Cardiac muscle cell (in vitro differentiated cells and primary cell): ENCODE measurements around the gene TEAD4. TPM values are rescaled to one million over a fixed set of nuclear protein-coding genes. Genes with fewer than 3 reads are reported as not detected.

Source experiments
- DNase-seq, 2 donors: peaks; one replicate each; pipeline versions ENCODE4 v3.0.0 to v3.0.0-alpha.2; 2010 to 2017; ENCODE audit warnings: low read depth in 1 of 2, low spot score in 1 of 2
- H3K27ac ChIP-seq: fragments of 200-600 bp; sonication (generic); 2 replicates; pipeline ENCODE4 v1.5.1; 2016
- H3K27me3 ChIP-seq: fragments of 200-600 bp; sonication (generic); 2 replicates; pipeline ENCODE4 v1.6.0; 2016; ENCODE audit warnings: control low read depth
- H3K36me3 ChIP-seq: fragments of 200-600 bp; sonication (generic); 2 replicates; pipeline ENCODE4 v1.5.1; 2016; ENCODE audit warnings: control low read depth
- H3K4me1 ChIP-seq: fragments of 200-600 bp; sonication (generic); 2 replicates; pipeline ENCODE4 v1.8.1; 2017; ENCODE audit warnings: low read depth, mild to moderate bottlenecking, mixed run types
- H3K4me3 ChIP-seq: fragments of 200-600 bp; sonication (generic); 2 replicates; pipeline ENCODE4 v1.5.1; 2016; ENCODE audit warnings: mild to moderate bottlenecking
- H3K9me3 ChIP-seq: fragments of 200-600 bp; sonication (generic); 2 replicates; pipeline ENCODE4 v1.5.1; 2017; ENCODE audit warnings: low read depth, mild to moderate bottlenecking, control low read depth
- polyA plus RNA-seq: library from polyadenylated mRNA; unstranded; fragments of >200 nt; fragmentation: Nextera tagmentation; extraction: Ambion mirVana; gene quantifications from 2 replicates; pipeline ENCODE4 v1.2.1, GENCODE V29; 2016
- total RNA-seq: library from RNA; depleted of rRNA; stranded (reverse); fragments of >200 nt; gene quantifications from 2 replicates; pipeline ENCODE4 v1.2.3, GENCODE V29; 2016
- TF ChIP-seq, protein P1 (sequence below): IDR thresholded peaks from 2 replicates; pipeline ENCODE4 v1.5.1; 2012; ENCODE audit warnings: low read depth, mild to moderate bottlenecking, low read length

Gene TEAD4
- total and polyA plus RNA-seq, 2 experiments from 2014 or later = 21.3 to 31.9 TPM

DNA sequence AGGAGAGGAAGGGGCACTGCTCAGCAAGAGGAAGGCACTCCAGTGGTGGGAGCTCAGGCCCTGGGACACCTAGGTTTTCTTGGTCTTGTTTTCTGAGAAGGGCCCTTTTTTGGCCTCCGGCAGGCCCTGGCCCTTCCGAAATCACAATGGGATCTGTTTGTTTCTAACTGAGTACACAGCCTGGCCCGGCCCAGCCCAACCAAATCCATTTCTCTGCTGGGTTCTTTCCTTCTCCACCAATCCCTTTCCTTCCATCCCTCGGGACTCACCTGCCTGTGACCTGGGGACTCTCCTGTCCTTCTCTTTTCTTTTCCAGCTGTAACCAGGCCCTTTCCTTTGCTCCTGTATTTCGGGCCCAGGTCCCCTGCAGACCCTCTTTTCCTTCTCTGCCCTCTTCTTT lies 18.6 kb downstream of the TEAD4 start:
- TF ChIP-seq, protein P1, sequence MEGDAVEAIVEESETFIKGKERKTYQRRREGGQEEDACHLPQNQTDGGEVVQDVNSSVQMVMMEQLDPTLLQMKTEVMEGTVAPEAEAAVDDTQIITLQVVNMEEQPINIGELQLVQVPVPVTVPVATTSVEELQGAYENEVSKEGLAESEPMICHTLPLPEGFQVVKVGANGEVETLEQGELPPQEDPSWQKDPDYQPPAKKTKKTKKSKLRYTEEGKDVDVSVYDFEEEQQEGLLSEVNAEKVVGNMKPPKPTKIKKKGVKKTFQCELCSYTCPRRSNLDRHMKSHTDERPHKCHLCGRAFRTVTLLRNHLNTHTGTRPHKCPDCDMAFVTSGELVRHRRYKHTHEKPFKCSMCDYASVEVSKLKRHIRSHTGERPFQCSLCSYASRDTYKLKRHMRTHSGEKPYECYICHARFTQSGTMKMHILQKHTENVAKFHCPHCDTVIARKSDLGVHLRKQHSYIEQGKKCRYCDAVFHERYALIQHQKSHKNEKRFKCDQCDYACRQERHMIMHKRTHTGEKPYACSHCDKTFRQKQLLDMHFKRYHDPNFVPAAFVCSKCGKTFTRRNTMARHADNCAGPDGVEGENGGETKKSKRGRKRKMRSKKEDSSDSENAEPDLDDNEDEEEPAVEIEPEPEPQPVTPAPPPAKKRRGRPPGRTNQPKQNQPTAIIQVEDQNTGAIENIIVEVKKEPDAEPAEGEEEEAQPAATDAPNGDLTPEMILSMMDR = no peak
- Histone ChIP-seq H3K4me3 (no peak overlapping the region), H3K4me1 (no peaks in the 10 kb centered on the region), H3K36me3 (no peaks in the 10 kb centered on the region), H3K27ac (no peak overlapping the region), H3K27me3 (no peaks in the 10 kb centered on the region), H3K9me3 (no peaks in the 10 kb centered on the region)
- no peak for DNase-seq

DNA sequence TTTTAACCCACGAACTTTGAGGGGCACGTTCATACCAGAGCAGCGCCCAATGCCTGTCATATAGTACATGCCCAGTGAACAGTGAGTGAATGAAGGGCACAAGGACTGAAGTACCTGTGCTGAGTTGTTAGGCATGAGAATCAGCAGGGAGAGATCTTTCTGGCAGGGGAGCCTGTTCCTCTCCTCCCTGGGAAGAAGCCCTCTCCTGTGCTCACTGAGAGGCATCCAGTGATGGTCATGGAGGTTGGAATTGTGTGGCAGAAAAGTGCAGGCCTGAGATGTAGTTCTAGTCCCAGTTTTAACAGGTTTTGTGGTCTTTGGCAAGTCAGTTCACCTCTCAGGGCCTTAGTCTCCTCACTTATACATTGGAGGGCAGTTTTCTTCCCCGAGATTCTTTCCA lies 20.6 kb downstream of the TEAD4 start:
- H3K4me1 ChIP-seq = no peaks in the 10 kb centered on the region
- no peak for DNase-seq
- no peaks in the 10 kb centered on the region for H3K27me3 ChIP-seq
- no peaks in the 10 kb centered on the region for H3K36me3 ChIP-seq
- H3K9me3 ChIP-seq = no peaks in the 10 kb centered on the region
- TF ChIP-seq, protein P1 = no peak
- H3K4me3 ChIP-seq = no peak overlapping the region
- H3K27ac ChIP-seq = no peak overlapping the region

DNA sequence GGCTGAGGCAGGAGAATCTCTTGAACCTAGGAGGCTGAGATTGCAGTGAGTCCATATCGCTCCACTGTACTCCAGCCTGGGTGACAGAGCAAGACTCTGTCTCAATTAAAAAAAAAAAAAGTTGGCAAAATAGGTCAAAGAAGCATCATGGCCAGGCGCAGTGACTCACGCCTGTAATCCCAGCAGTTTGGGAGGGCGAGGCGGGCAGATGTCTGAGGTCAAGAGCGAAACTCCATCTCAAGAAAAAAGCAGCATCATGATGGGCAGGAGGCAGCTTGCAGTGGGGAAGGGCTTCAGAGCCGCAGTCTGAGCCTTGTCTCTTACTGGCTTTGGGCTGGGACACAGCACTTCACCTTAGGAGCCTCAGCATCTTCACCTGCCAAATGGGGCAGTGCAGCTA lies 21.4 kb downstream of the TEAD4 start:
- Histone ChIP-seq H3K36me3 (no peaks in the 10 kb centered on the region), H3K9me3 (no peaks in the 10 kb centered on the region), H3K27me3 (no peaks in the 10 kb centered on the region), H3K4me3 (no peak overlapping the region), H3K4me1 (no peaks in the 10 kb centered on the region), H3K27ac (no peak overlapping the region)
- no peak for DNase-seq
- TF ChIP-seq, protein P1 = no peak

DNA sequence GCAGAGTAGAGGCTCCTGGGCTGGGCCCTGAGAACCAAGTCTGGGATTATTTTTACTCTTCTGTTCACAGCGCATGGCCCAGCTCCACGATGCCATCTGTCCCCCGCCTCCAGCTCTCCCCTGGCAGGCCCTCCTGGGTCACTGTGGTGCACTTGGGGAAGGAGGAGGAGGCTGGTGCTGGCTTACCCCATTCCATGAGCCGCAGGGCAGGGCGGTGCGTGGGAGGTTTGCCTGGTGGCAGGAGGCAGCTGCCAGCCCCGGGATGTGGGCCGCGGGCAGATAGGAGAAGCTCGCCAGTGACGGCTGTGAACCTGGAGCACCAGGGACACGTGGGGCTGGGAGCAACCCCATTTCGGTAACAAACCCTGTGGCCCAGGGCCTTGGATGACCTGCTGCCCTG lies 23.2 kb downstream of the TEAD4 start:
- H3K27ac ChIP-seq = no peak overlapping the region
- no peak for DNase-seq

DNA sequence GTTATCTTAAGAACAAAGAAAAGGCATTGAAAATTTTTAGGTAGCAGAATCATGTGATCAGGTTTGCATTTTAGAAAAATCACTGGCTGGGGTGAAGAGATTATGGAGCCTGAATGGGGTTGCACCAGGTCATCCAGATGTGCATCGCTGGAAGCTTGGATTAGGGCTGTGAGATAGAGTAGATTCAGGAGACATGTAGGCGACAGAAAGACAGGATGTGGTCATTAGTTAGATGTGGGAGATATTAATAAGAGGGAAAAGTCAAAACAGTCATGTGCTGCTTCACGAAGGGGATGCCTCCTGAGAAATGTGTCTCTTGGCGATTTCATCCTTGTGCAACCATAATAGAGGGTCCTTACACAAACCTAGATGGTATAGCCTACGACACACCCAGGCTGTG lies 25.1 kb downstream of the TEAD4 start:
- Histone ChIP-seq H3K36me3 (no peaks in the 10 kb centered on the region), H3K9me3 (no peaks in the 10 kb centered on the region), H3K27me3 (no peaks in the 10 kb centered on the region), H3K27ac (no peak overlapping the region), H3K4me3 (no peak overlapping the region), H3K4me1 (no peaks in the 10 kb centered on the region)
- DNase-seq = no peak
- TF ChIP-seq, protein P1 = no peak

More for the DNA sequence above, 23.2 kb downstream of the TEAD4 start:
- Histone ChIP-seq H3K4me3 (no peak overlapping the region), H3K36me3 (no peaks in the 10 kb centered on the region), H3K27me3 (no peaks in the 10 kb centered on the region), H3K9me3 (no peaks in the 10 kb centered on the region), H3K4me1 (no peaks in the 10 kb centered on the region)
- TF ChIP-seq, protein P1 = no peak

DNA sequence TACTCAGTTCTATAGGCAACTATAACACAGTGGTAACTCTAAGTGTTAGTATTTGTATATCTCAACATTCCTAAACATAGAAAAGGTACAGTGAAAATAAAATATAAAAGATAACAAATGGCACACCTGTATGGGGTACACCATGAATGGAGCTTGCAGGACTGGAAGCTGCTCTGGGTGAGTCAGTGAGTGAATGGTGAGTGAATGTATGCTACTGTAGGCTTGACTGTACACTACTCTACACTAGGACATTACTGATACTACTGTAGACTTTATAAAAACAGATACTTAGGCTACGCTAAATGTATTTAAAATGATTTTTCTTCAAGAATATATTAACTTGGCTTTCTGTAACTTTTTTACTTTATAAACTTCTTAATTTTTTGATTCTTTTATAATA lies 25.5 kb downstream of the TEAD4 start:
- no peak overlapping the region for H3K27ac ChIP-seq
- H3K9me3 ChIP-seq = no peaks in the 10 kb centered on the region
- H3K4me1 ChIP-seq = no peaks in the 10 kb centered on the region
- no peak overlapping the region for H3K4me3 ChIP-seq
- no peaks in the 10 kb centered on the region for H3K27me3 ChIP-seq
- TF ChIP-seq, protein P1 = no peak
- no peaks in the 10 kb centered on the region for H3K36me3 ChIP-seq
- no peak for DNase-seq
